ENCODE results near the gene C1R.

Gene C1R

GRCh38 chr12:7116916-7117315, 24.7 kb upstream of the C1R start:
- Histone ChIP-seq H3K4me2 (ENCODE audit: low read length) (no peak overlapping the region), H3F3A (ENCODE audit: control insufficient read depth, insufficient read depth) (no peaks in the 10 kb centered on the region)
- no peak for TF ChIP-seq EZH2phosphoT487 (IDR thresholded peaks at IDR 0.05; ENCODE audit: borderline replicate concordance, low read length)
- no peak for TF ChIP-seq CTCF (IDR thresholded peaks at IDR 0.05; ENCODE audit: low read depth, low read length, poor library complexity, severe bottlenecking)

DNA sequence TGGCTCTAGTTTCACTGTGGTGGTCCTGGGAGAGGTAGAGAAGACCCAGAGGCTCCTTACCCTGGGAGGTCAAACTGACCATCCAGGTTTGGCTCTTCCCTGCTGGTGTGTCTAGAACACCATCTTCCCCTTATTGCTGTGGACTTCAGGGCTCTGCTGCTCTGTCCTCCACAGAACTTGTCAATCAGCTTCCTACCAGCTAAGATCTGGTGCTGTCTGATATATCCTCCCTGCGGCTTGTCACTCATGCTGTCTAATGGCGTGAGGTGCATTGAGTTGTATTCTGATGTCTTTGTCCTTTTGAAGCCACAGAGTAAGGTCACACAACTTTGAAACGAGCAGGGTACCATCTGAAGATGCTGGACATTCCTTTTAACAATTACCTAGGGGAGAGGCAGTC, 24.0 kb upstream of the C1R start:
- Histone ChIP-seq H3K4me3 (ENCODE audit: low read length) (no peak overlapping the region), H3K4me1 (ENCODE audit: control insufficient read depth, low read length) (no peaks in the 10 kb centered on the region), H3K9me2 (replicated peaks; ENCODE audit: control insufficient read depth, low read length) (no peaks in the 10 kb centered on the region), H3K27me3 (ENCODE audit: control insufficient read depth, low read length) (peaks cover 2% of the 10 kb centered on the region; the same call in 1 of the 2 replicates), H3F3A (ENCODE audit: control insufficient read depth, insufficient read depth) (no peaks in the 10 kb centered on the region), H3K27ac (ENCODE audit: low read depth, low read length) (no peak overlapping the region), H3K79me2 (ENCODE audit: control insufficient read depth, low read length) (no peaks in the 10 kb centered on the region), H3K9me3 (ENCODE audit: control insufficient read depth, insufficient read depth, low read length) (no peaks in the 10 kb centered on the region), H4K20me1 (ENCODE audit: control insufficient read depth, insufficient read depth, low read depth, low read length) (no peaks in the 10 kb centered on the region), H3K36me3 (ENCODE audit: control insufficient read depth, low read length) (no peaks in the 10 kb centered on the region), H3K4me2 (ENCODE audit: low read length) (no peak overlapping the region)
- TF ChIP-seq EZH2phosphoT487 (IDR thresholded peaks at IDR 0.05; ENCODE audit: borderline replicate concordance, low read length), result no peak

More at GRCh38 chr12:7116916-7117315, 24.7 kb upstream of the C1R start:
- H3K9me3 ChIP-seq (ENCODE audit: control insufficient read depth, insufficient read depth, low read length), result no peaks in the 10 kb centered on the region
- H3K4me3 ChIP-seq (ENCODE audit: low read length), result no peak overlapping the region
- no peaks in the 10 kb centered on the region for H3K9me2 ChIP-seq (replicated peaks; ENCODE audit: control insufficient read depth, low read length)
- H3K27me3 ChIP-seq (ENCODE audit: control insufficient read depth, low read length), result no peaks in the 10 kb centered on the region
- no peaks in the 10 kb centered on the region for H3K4me1 ChIP-seq (ENCODE audit: control insufficient read depth, low read length)
- no peak overlapping the region for H3K27ac ChIP-seq (ENCODE audit: low read depth, low read length)
- no peaks in the 10 kb centered on the region for H3K79me2 ChIP-seq (ENCODE audit: control insufficient read depth, low read length)
- H4K20me1 ChIP-seq (ENCODE audit: control insufficient read depth, insufficient read depth, low read depth, low read length), result no peaks in the 10 kb centered on the region
- H3K36me3 ChIP-seq (ENCODE audit: control insufficient read depth, low read length), result no peaks in the 10 kb centered on the region

DNA sequence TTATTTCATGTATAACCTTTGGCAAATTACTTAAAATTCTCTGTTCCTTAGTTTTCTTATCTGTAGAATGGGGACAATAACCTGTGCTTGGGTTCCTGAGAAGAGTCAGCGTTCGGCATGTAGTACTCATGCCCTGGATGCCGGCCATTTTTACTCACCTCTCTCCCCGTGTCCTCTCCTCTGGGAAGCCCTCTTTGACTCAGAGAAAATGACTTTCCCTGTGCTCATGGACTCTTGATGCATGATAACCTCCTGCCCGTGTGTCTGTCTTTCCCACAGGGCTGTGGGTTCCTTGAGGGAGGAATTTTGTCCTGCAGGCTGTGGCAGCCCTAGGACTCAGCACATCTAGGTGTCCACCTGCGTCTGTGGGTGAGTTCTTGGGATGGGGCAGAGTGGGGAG, 22.6 kb upstream of the C1R start:
- Histone ChIP-seq H3F3A (ENCODE audit: control insufficient read depth, insufficient read depth) (no peaks in the 10 kb centered on the region), H3K4me1 (ENCODE audit: control insufficient read depth, low read length) (no peaks in the 10 kb centered on the region), H3K36me3 (ENCODE audit: control insufficient read depth, low read length) (no peaks in the 10 kb centered on the region), H3K27me3 (ENCODE audit: control insufficient read depth, low read length) (peaks cover 10% of the 10 kb centered on the region; the same call in 1 of the 2 replicates), H3K27ac (ENCODE audit: low read depth, low read length) (no peak overlapping the region), H3K9me2 (replicated peaks; ENCODE audit: control insufficient read depth, low read length) (no peaks in the 10 kb centered on the region), H4K20me1 (ENCODE audit: control insufficient read depth, insufficient read depth, low read depth, low read length) (no peaks in the 10 kb centered on the region), H3K4me2 (ENCODE audit: low read length) (no peak overlapping the region), H3K79me2 (ENCODE audit: control insufficient read depth, low read length) (no peaks in the 10 kb centered on the region), H3K4me3 (ENCODE audit: low read length) (no peak overlapping the region), H3K9me3 (ENCODE audit: control insufficient read depth, insufficient read depth, low read length) (no peaks in the 10 kb centered on the region)
- TF ChIP-seq EZH2phosphoT487 (IDR thresholded peaks at IDR 0.05; ENCODE audit: borderline replicate concordance, low read length) (no peak), CTCF (IDR thresholded peaks at IDR 0.05; ENCODE audit: low read depth, low read length, poor library complexity, severe bottlenecking) (no peak)

DNA sequence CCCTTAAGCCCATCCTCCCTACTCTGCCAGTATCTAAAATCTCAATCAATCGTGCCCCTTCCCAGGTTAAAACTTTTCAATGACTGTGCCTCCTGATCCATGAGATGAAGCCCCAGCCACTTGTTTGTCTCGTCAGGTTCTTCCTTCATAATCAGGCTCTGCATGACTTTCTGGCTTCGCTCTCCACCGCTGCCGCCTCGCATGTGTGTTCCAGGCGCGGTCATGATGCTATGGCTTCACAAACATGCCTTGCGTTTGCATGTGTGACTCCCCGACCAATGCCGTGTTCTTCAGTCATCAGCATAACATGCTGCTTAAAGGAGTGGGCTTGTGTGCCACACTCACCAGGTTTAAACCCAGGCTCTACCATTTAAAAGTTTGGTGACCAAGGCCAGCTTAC, 21.8 kb upstream of the C1R start:
- no peaks in the 10 kb centered on the region for H3F3A ChIP-seq (ENCODE audit: control insufficient read depth, insufficient read depth)
- H4K20me1 ChIP-seq (ENCODE audit: control insufficient read depth, insufficient read depth, low read depth, low read length), result no peaks in the 10 kb centered on the region; the same call in 1 of the 2 replicates
- TF ChIP-seq CTCF (IDR thresholded peaks at IDR 0.05; ENCODE audit: low read depth, low read length, poor library complexity, severe bottlenecking) (no peak), EZH2phosphoT487 (IDR thresholded peaks at IDR 0.05; ENCODE audit: borderline replicate concordance, low read length) (no peak)
- H3K36me3 ChIP-seq (ENCODE audit: control insufficient read depth, low read length), result no peaks in the 10 kb centered on the region
- no peaks in the 10 kb centered on the region for H3K9me3 ChIP-seq (ENCODE audit: control insufficient read depth, insufficient read depth, low read length)
- no peaks in the 10 kb centered on the region for H3K9me2 ChIP-seq (replicated peaks; ENCODE audit: control insufficient read depth, low read length)
- H3K79me2 ChIP-seq (ENCODE audit: control insufficient read depth, low read length), result no peaks in the 10 kb centered on the region
- 0 out of 2 replicates have a peak, but pooled peaks cover 3% of the 10 kb centered on the region for H3K4me1 ChIP-seq (ENCODE audit: control insufficient read depth, low read length)
- no peak overlapping the region for H3K4me2 ChIP-seq (ENCODE audit: low read length)
- peaks cover 13% of the 10 kb centered on the region for H3K27me3 ChIP-seq (ENCODE audit: control insufficient read depth, low read length)
- no peak overlapping the region for H3K4me3 ChIP-seq (ENCODE audit: low read length)
- H3K27ac ChIP-seq (ENCODE audit: low read depth, low read length), result no peak overlapping the region

Data from DOHH2 (cell line).